Epithelial cell of proximal tubule (primary cell): ENCODE results near the gene KCNQ2. TPM values are rescaled to one million over a fixed set of nuclear protein-coding genes. Genes with fewer than 3 reads are reported as not detected.

Experiments
- DNase-seq: peaks from one replicate; pipeline ENCODE4 v3.0.0-alpha.2; 2011; ENCODE audit warnings: low read depth
- H3K4me3 ChIP-seq: 2 replicates; pipeline ENCODE4 v1.5.1; 2011; ENCODE audit warnings: low read depth, mild to moderate bottlenecking, low read length
- total RNA-seq: library from RNA; depleted of rRNA; stranded (reverse); fragments of >200 nt; gene quantifications from 2 replicates; pipeline ENCODE4 v1.2.3, GENCODE V29; 2015
- TF ChIP-seq, protein P1 (sequence below): conservative IDR thresholded peaks from 2 replicates; pipeline ENCODE4 v1.5.1; 2012; ENCODE audit warnings: low read depth, mild to moderate bottlenecking, low read length

The KCNQ2 gene
- total RNA-seq, 1 donor from 2014 or later = not detected

GRCh38 chr20:63505723-63506122, 33.3 kb upstream of the KCNQ2 start:
- no peak overlapping the region for H3K4me3 ChIP-seq
- no peak for DNase-seq
- TF ChIP-seq, protein P1, sequence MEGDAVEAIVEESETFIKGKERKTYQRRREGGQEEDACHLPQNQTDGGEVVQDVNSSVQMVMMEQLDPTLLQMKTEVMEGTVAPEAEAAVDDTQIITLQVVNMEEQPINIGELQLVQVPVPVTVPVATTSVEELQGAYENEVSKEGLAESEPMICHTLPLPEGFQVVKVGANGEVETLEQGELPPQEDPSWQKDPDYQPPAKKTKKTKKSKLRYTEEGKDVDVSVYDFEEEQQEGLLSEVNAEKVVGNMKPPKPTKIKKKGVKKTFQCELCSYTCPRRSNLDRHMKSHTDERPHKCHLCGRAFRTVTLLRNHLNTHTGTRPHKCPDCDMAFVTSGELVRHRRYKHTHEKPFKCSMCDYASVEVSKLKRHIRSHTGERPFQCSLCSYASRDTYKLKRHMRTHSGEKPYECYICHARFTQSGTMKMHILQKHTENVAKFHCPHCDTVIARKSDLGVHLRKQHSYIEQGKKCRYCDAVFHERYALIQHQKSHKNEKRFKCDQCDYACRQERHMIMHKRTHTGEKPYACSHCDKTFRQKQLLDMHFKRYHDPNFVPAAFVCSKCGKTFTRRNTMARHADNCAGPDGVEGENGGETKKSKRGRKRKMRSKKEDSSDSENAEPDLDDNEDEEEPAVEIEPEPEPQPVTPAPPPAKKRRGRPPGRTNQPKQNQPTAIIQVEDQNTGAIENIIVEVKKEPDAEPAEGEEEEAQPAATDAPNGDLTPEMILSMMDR = no peak

DNA sequence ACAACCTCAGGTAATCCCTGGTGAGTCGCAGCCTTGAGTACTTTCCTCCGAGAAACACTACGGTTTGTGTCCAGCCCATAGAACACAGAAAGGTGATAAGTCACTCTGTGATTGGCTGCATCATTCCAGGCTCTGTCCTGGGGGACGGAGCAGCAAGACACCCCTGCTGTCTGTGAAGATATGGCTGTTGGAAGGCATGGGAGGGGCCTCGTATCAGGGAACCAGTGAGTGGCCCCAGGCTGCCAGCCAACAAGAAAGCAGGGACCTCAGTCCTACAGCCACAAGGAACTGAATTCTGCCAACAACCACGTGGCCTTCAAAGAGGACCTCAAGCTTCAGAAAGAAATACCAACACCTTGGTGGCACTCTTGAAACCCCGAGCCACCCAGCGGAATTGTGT, 32.8 kb upstream of the KCNQ2 start:
- TF ChIP-seq, protein P1 = no peak
- no peak overlapping the region for H3K4me3 ChIP-seq
- DNase-seq = no peak

DNA sequence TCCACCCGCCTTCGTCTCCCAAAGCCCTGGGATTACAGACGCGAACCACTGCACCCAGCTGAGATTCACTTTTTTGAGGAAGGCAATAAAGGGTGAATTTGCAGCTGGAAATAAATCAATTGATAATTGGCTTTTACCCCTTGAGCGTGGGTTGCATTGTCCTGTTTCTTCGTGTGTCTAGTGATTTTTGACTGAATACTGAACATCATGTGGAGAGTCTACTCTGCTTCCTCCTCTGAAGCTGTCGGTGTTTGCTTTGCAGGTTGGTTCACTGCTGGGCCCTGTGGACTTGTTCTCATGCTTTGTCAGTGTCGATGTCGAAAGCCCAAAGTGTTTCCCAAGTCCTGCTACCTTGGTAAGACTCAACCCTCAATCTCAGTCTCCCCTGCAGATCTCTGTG, 32.2 kb upstream of the KCNQ2 start:
- no peak overlapping the region for H3K4me3 ChIP-seq
- TF ChIP-seq, protein P1 = no peak
- no peak for DNase-seq

DNA sequence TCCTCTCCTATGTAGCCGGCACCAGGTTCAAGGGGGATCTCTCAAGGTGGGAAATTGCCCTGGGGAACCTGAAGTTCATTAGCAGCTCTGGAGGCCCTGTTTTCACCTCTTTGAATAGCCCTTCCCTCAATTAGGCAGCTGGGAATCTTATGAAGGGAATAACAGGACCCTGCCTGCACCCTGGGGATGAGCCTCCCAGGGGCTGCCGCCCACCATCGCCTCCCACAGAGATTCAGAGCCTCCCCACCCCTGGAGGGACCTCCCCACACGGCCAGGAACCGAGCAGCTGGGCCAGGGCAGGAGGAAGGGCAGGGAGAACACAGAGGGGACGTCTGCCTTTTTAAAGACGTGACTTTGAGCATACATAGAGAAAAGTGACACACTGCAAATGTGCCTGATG, 31.1 kb upstream of the KCNQ2 start:
- TF ChIP-seq, protein P1 = no peak
- no peak overlapping the region for H3K4me3 ChIP-seq
- DNase-seq = no peak

- TF ChIP-seq, protein P1 = no peak
- DNase-seq = no peak
- H3K4me3 ChIP-seq = no peak overlapping the region
Measured at GRCh38 chr20:63502671-63503172, 30.3 kb upstream of the KCNQ2 start.

GRCh38 chr20:63501818-63502670, 29.6 kb upstream of the KCNQ2 start:
- DNase-seq = no peak
- TF ChIP-seq, protein P1 = no peak

More at GRCh38 chr20:63501818-63502670, 29.6 kb upstream of the KCNQ2 start:
- no peak overlapping the region for H3K4me3 ChIP-seq
